ENCODE measurements around the gene CTNNA1. TPM values are rescaled to one million over a fixed set of nuclear protein-coding genes. Genes with fewer than 3 reads are reported as not detected.
A peak's percentile ranks its signal among the peaks of the same experiment; 100 is the strongest.

The CTNNA1 gene
- total and polyA plus RNA-seq, 9 of the 15 experiments (the other 6 are each of a cell fraction or from before 2014, with no cell fraction given), result 29.6 to 117 (median 89.1) TPM

- TF ChIP-seq, protein P1, sequence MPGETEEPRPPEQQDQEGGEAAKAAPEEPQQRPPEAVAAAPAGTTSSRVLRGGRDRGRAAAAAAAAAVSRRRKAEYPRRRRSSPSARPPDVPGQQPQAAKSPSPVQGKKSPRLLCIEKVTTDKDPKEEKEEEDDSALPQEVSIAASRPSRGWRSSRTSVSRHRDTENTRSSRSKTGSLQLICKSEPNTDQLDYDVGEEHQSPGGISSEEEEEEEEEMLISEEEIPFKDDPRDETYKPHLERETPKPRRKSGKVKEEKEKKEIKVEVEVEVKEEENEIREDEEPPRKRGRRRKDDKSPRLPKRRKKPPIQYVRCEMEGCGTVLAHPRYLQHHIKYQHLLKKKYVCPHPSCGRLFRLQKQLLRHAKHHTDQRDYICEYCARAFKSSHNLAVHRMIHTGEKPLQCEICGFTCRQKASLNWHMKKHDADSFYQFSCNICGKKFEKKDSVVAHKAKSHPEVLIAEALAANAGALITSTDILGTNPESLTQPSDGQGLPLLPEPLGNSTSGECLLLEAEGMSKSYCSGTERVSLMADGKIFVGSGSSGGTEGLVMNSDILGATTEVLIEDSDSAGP (CRISPR knock-in tag; IDR thresholded peaks at IDR 0.05), result no peak
- TF ChIP-seq MYBL2 (IDR thresholded peaks at IDR 0.05; ENCODE audit: low read depth), result no peak
- no peak for TF ChIP-seq MYBL2 (CRISPR knock-in tag; IDR thresholded peaks at IDR 0.05; ENCODE audit: borderline replicate concordance)
- TF ChIP-seq NR3C1 (CRISPR knock-in tag; IDR thresholded peaks at IDR 0.05), result no peak
- TF ChIP-seq MTA1 (IDR thresholded peaks at IDR 0.05; ENCODE audit: borderline replicate concordance), result no peak
Measured at GRCh38 chr5:138937392-138938387, 184.5 kb downstream of the CTNNA1 start (continued).

- no peak overlapping the region for H3K4me3 ChIP-seq
- ChIA-PET POLR2A (no interaction called here), CTCF (ENCODE audit: low intra/inter-chr PET ratio) (no interaction called here)
- 0 out of 5 replicates have a peak, but pooled peaks cover 0 to 2% of the 10 kb centered on the region in 2 experiments for H3K4me1 ChIP-seq (replicated peaks in 1 of 2; ENCODE audit: control insufficient read depth in 2 of 2, insufficient read depth in 2 of 2, low read length in 2 of 2)
- no peak overlapping the region for H3K4me2 ChIP-seq (ENCODE audit: insufficient read depth, low read length)
- no peak overlapping the region for H3K27ac ChIP-seq (ENCODE audit: extremely low read depth, low read depth, low read length)
- in situ Hi-C loops (cut with MboI) (no loop called here), intact Hi-C loops (cut with micrococcal nuclease) (loop anchor here (10.0 kb wide), 1 partner anchor 294 kb away; no protein-coding TSS in a partner anchor)
- FAIRE-seq (no peak), DNase-seq (ENCODE audit: extremely low read depth in 1 of 4, low spot score in 3 of 4) (no peak), ATAC-seq (no peak)
- H3K36me3 ChIP-seq (ENCODE audit: control insufficient read depth, insufficient read depth, low read length), result peaks cover 15% of the 10 kb centered on the region; the same call in 2 of the 3 replicates
- H4K20me1 ChIP-seq (replicated peaks; ENCODE audit: control insufficient read depth, insufficient read depth, low read length), result peaks cover 7% of the 10 kb centered on the region; the same call in 1 of the 2 replicates
- TF ChIP-seq ZNF316 (IDR thresholded peaks at IDR 0.05) (peak; percentile 44), GTF2A2 (tag; IDR thresholded peaks at IDR 0.05) (no peak), HOXB6 (CRISPR knock-in tag; IDR thresholded peaks at IDR 0.05; ENCODE audit: borderline replicate concordance) (no peak), C11orf30 (IDR thresholded peaks at IDR 0.05; ENCODE audit: low read depth) (0 out of 2 replicates have a peak, but pooled peaks have one; percentile 13), BHLHE40 (IDR thresholded peaks at IDR 0.05; ENCODE audit: low read length) (no peak), RBM22 (IDR thresholded peaks at IDR 0.05; ENCODE audit: low read depth, low read length, poor library complexity, severe bottlenecking) (no peak), MAFG (tag; conservative IDR thresholded peaks at IDR 0.05) (0 out of 2 replicates have a peak, but pooled peaks have one; percentile 21)
- 53% methylated on average over 5 of the region's 5 CpGs for WGBS (ENCODE audit: insufficient coverage, low coverage, missing lambda C conversion rate)
- BruUV-seq (replicated peaks), result no TSS peak
- H3K79me2 ChIP-seq (ENCODE audit: control insufficient read depth, insufficient read depth, low read length), result no peaks in the 10 kb centered on the region
- H3K9me1 ChIP-seq (ENCODE audit: control insufficient read depth, insufficient read depth, low read length), result no peaks in the 10 kb centered on the region
- no peaks in the 10 kb centered on the region for H3K9me3 ChIP-seq (replicated peaks; ENCODE audit: control insufficient read depth, insufficient read depth, low read depth, low read length)
- H2AFZ ChIP-seq (ENCODE audit: low read depth, low read length), result no peak overlapping the region
- H3K9ac ChIP-seq (ENCODE audit: insufficient read depth in 1 of 2, low read depth in 2 of 2, low read length in 2 of 2), result no peak overlapping the region
- no peaks in the 10 kb centered on the region for H3K27me3 ChIP-seq (ENCODE audit: control insufficient read depth in 2 of 2, insufficient read depth in 2 of 2, low read length in 2 of 2)
Measured at GRCh38 chr5:138938526-138938925, 185.3 kb downstream of the CTNNA1 start.

All from K562 (cell line).